Osteoblast (primary cell): Measurements from ENCODE around the gene ADGRA1. TPM values are rescaled to one million over a fixed set of nuclear protein-coding genes. Genes with fewer than 3 reads are reported as not detected.
A peak's percentile ranks its signal among the peaks of the same experiment; 100 is the strongest.

Experiments
- DNase-seq: peaks from one replicate; pipeline ENCODE4 v3.0.0; 2011; ENCODE audit warnings: low spot score, mixed read lengths; ENCODE audit not compliant: insufficient read length; ENCODE audit errors: missing footprints
- H2AFZ ChIP-seq: 2 replicates; pipeline ENCODE4 v1.6.0; 2011; ENCODE audit warnings: mild to moderate bottlenecking, low read length
- H3K27ac ChIP-seq: 2 replicates; pipeline ENCODE4 v1.5.1; 2011; ENCODE audit warnings: mild to moderate bottlenecking, low read depth, low read length, moderate library complexity
- H3K27me3 ChIP-seq: 2 replicates; pipeline ENCODE4 v1.6.0; 2012; ENCODE audit warnings: mild to moderate bottlenecking, control low read depth, inconsistent platforms, low read length, moderate library complexity; ENCODE audit not compliant: insufficient read depth
- H3K36me3 ChIP-seq: 2 replicates; pipeline ENCODE4 v1.5.1; 2011; ENCODE audit warnings: mild to moderate bottlenecking, low read length, control low read depth, moderate library complexity; ENCODE audit not compliant: insufficient read depth
- H3K4me1 ChIP-seq: 2 replicates; pipeline ENCODE4 v1.5.1; 2011; ENCODE audit warnings: mild to moderate bottlenecking, low read length, control low read depth, moderate library complexity; ENCODE audit not compliant: insufficient read depth
- H3K4me2 ChIP-seq: 2 replicates; pipeline ENCODE4 v1.6.0; 2011; ENCODE audit warnings: mild to moderate bottlenecking, low read length; ENCODE audit not compliant: insufficient read depth
- H3K4me3 ChIP-seq: fragments of 200-600 bp; sonication (generic); 3 replicates; pipeline ENCODE4 v1.5.1; 2012; ENCODE audit warnings: mild to moderate bottlenecking, low read length, inconsistent platforms; ENCODE audit not compliant: insufficient read depth
- H3K79me2 ChIP-seq: 2 replicates; pipeline ENCODE4 v1.6.0; 2012; ENCODE audit warnings: mild to moderate bottlenecking, low read length, control low read depth, inconsistent platforms; ENCODE audit not compliant: insufficient read depth
- H3K9me3 ChIP-seq: 2 replicates; pipeline ENCODE4 v1.5.1; 2011; ENCODE audit warnings: low read depth, low read length, control low read depth
- H4K20me1 ChIP-seq: 2 replicates; pipeline ENCODE4 v1.6.0; 2012; ENCODE audit warnings: mild to moderate bottlenecking, low read length, control low read depth; ENCODE audit not compliant: insufficient read depth
- CTCF ChIP-seq: IDR thresholded peaks from 2 replicates; pipeline ENCODE4 v1.5.1; 2011; ENCODE audit warnings: mild to moderate bottlenecking, low read depth, low read length, moderate library complexity; ENCODE audit errors: extremely low read depth
- total RNA-seq: library from RNA; depleted of rRNA; stranded (reverse); fragments of >200 nt; gene quantifications from 2 replicates; pipeline ENCODE4 v1.2.3, GENCODE V29; 2012

Gene ADGRA1
- total RNA-seq, 1 donor: not detected

GRCh38 chr10:133123746-133124356, 36.1 kb downstream of the ADGRA1 start:
- H3K4me1 ChIP-seq: no peaks in the 10 kb centered on the region
- DNase-seq: peak; percentile 83
- TF ChIP-seq CTCF: no peak
- no peaks in the 10 kb centered on the region for H3K36me3 ChIP-seq
- H3K27ac ChIP-seq: no peak overlapping the region
- no peaks in the 10 kb centered on the region for H4K20me1 ChIP-seq
- no peak overlapping the region for H3K4me2 ChIP-seq
- no peaks in the 10 kb centered on the region for H3K9me3 ChIP-seq
- H2AFZ ChIP-seq: no peak overlapping the region
- no peaks in the 10 kb centered on the region for H3K27me3 ChIP-seq
- no peaks in the 10 kb centered on the region for H3K79me2 ChIP-seq
- H3K4me3 ChIP-seq: no peak overlapping the region

- Histone ChIP-seq H3K4me2 (no peak overlapping the region), H3K4me1 (no peaks in the 10 kb centered on the region), H3K27ac (no peak overlapping the region), H3K27me3 (no peaks in the 10 kb centered on the region), H3K36me3 (no peaks in the 10 kb centered on the region), H3K9me3 (no peaks in the 10 kb centered on the region), H4K20me1 (no peaks in the 10 kb centered on the region), H2AFZ (no peak overlapping the region), H3K4me3 (no peak overlapping the region), H3K79me2 (no peaks in the 10 kb centered on the region)
- TF ChIP-seq CTCF: peak; percentile 42
- peak; percentile 99 for DNase-seq
Observed at GRCh38 chr10:133124357-133125211, 36.9 kb downstream of the ADGRA1 start.

- no peaks in the 10 kb centered on the region for H3K9me3 ChIP-seq
- no peak overlapping the region for H3K27ac ChIP-seq
- no peak overlapping the region for H3K4me2 ChIP-seq
- no peaks in the 10 kb centered on the region for H3K79me2 ChIP-seq
- H2AFZ ChIP-seq: no peak overlapping the region
- DNase-seq: peak; percentile 83
- no peaks in the 10 kb centered on the region for H4K20me1 ChIP-seq
- H3K27me3 ChIP-seq: no peaks in the 10 kb centered on the region
- H3K36me3 ChIP-seq: no peaks in the 10 kb centered on the region
- no peaks in the 10 kb centered on the region for H3K4me1 ChIP-seq
- H3K4me3 ChIP-seq: no peak overlapping the region
- no peak for TF ChIP-seq CTCF
Observed at GRCh38 chr10:133125901-133126300, 38.2 kb downstream of the ADGRA1 start.
